ENCODE results near the gene CDYL.

Gene CDYL

DNA sequence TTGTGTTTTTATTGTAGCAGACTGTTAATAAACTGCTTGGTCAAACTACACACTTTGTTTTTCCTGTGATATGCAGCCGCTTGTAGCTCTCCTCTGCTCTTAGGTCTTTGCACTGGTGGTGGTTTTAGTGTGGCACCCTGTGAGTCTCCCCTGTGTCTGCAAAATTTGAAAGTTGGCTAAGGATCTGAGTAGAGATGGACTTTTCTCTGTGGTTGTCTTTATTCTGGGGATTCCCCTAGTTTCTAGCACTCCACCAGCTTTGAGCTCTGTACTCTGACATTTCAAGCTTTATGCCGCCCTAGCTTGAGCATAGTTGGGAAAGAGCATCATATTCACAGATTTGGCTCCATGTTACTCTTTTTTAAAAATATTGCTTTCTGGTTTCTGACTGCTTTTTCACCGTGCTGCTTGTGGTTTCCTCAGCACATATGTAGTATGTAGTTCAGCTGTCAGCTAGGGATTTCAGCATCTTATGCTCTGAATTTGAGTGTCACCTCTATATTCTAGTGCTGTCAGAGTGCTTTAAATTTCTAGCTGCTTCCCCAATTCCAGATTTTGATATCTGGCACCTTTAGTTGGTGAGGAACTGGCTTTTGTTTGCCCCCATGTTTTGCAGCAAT, 25.4 kb downstream of the CDYL start:
- H3K4me3 ChIP-seq (replicated peaks; ENCODE audit: low read depth, low read length) = no peak overlapping the region
- no peak for DNase-seq (ENCODE audit: low read depth)
- TF ChIP-seq CTCF (IDR thresholded peaks at IDR 0.05; ENCODE audit: low read length, missing control alignments) = no peak

DNA sequence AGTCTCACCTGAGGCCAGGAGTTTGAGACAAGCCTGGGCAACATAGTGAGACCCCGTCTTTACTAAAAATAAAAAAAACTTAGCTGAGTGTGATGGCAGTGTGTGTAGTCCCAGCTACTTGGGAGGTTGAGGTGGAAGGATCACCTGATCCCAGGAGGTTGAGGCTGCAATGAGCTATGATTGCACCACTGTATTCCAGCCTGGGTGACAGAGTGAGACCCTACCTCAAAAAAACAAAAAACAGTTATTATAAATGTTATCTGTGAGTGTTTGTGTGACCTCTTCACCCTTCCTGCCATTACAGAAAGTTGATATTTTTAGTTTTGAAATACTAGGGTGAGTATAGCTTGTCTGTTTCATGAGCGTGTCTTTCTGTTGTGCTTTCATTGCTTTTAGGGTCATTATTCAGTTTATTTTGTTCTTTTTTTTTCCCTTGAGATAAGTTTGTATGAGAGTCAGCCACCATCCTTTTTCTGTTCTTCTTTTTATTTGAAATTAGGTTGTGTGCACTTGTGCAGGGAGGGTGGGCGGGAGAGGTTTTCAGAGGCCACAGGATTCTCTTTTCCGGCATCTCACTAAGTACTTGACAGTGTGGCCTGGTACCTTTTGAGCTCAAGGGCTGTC, 26.2 kb downstream of the CDYL start:
- DNase-seq (ENCODE audit: low read depth) = no peak
- H3K4me3 ChIP-seq (replicated peaks; ENCODE audit: low read depth, low read length) = no peak overlapping the region
- no peak for TF ChIP-seq CTCF (IDR thresholded peaks at IDR 0.05; ENCODE audit: low read length, missing control alignments)

DNA sequence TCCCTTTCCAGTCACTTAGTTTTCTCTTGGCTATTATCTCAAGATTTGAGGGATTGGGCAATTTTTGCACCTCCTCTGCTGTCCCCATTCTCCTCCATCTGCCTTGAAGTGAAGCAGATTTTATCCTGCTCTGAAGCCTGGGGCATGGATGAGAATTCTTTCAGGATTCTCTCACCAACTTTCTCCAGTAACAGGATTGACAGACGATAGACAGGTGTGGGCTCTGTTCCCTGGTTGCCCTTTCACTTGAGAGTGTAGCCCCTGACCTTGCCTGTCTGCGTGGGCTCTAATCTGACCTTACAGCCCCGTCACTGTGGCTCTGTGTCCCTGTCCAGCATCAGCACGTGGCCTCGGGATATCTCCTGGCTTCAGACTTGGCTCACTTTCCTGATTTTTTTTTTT, 27.1 kb downstream of the CDYL start:
- no peak for TF ChIP-seq CTCF (IDR thresholded peaks at IDR 0.05; ENCODE audit: low read length, missing control alignments)
- H3K4me3 ChIP-seq (replicated peaks; ENCODE audit: low read depth, low read length) = no peak overlapping the region
- DNase-seq (ENCODE audit: low read depth) = no peak

DNA sequence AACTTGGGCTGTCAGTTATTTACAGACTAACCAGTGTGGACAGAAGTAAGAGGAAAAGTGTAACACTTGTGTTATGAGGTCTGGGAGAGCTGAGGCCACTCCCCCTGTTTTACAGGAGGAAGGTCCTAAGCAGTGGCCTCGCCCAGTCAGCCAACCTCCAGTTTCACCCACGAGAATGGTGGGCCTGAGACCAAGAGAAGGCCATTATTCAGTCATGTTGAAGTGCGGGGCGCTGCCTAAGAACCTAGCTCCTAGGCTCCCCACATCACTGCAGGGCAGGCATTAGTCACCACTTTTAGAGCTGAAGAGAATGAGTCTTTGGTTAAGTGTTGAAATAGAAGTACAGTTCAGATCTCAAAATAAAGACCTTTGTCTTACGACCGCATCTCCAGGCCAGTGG, 27.9 kb downstream of the CDYL start:
- no peak for TF ChIP-seq CTCF (IDR thresholded peaks at IDR 0.05; ENCODE audit: low read length, missing control alignments)
- H3K4me3 ChIP-seq (replicated peaks; ENCODE audit: low read depth, low read length) = no peak overlapping the region
- DNase-seq (ENCODE audit: low read depth) = peak; percentile 32

DNA sequence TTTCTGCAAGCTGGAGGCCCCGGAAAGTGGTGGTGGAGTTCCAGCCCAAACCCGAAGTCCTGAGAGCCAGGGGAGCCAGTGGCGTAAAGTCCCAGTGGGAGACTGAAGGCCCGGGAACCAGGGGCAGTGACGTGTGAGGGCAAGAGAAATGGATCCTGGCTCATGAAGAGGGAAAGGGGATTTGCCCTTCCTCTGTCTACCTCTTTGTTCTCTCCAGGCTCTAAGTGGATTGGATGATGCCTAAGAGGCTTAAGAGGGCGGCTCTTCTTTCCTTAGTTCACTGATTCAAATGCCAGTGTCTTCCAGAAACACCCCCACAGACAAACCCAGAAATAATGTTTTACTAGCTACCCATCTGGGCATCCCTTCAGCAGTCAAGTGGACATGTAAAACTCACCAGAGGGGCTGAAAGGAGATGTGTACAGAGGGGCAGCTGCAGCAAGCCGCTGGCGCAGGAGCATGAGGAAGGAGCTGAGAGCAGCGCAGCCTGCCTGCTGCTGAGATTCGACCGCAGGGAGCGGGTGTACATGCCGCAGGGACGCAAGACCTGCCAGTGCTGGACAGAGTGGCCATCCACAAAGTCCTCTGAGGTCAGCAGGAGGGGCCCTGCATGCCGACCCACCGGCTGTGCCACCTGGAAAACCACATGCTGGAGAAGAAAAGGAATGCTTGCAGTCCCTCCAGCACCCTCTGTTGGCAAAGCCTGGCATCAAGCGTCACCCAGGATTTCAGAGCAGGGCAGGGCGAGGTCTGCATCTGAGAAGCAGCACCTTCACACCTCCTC, 29.5 kb downstream of the CDYL start:
- TF ChIP-seq CTCF (IDR thresholded peaks at IDR 0.05; ENCODE audit: low read length, missing control alignments) = peak; percentile 67
- DNase-seq (ENCODE audit: low read depth) = peak; percentile 51
- H3K4me3 ChIP-seq (replicated peaks; ENCODE audit: low read depth, low read length) = no peak overlapping the region

- no peak for DNase-seq (ENCODE audit: low read depth)
- H3K4me3 ChIP-seq (replicated peaks; ENCODE audit: low read depth, low read length) = no peak overlapping the region
- TF ChIP-seq CTCF (IDR thresholded peaks at IDR 0.05; ENCODE audit: low read length, missing control alignments) = no peak
Observed at GRCh38 chr6:4806337-4806725, 30.1 kb downstream of the CDYL start.

Measured in fibroblast of pulmonary artery (primary cell).